HepG2 (cell line): ENCODE results near the gene INO80C. TPM values are rescaled to one million over a fixed set of nuclear protein-coding genes. Genes with fewer than 3 reads are reported as not detected.
A peak's percentile ranks its signal among the peaks of the same experiment; 100 is the strongest.

Experiments
- FOSL2 ChIP-seq: sonication (generic); formaldehyde crosslinking; IDR thresholded peaks from 2 replicates; pipeline ENCODE4 v1.4.0; 2020; ENCODE audit warnings: missing genetic modification reagents
- HMGXB3 ChIP-seq: sonication (generic); formaldehyde crosslinking; IDR thresholded peaks from 2 replicates; pipeline ENCODE4 v1.4.0; 2020; ENCODE audit warnings: missing genetic modification reagents, borderline replicate concordance
- KDM3A ChIP-seq: IDR thresholded peaks from 2 replicates; pipeline ENCODE4 v1.6.1; 2018; ENCODE audit warnings: low read depth, missing compliant biosample characterization
- MAZ ChIP-seq, 2 experiments: sonication (generic) in 1 of 2; formaldehyde crosslinking in 1 of 2; IDR thresholded peaks; 2 replicates each; pipeline versions ENCODE4 v1.5.0 to v1.6.1; 2012 to 2020; ENCODE audit warnings: low read depth in 2 of 2, mild to moderate bottlenecking in 2 of 2, borderline replicate concordance in 1 of 2, improper control_type of control experiment in 1 of 2, low read length in 1 of 2, missing genetic modification reagents in 1 of 2, moderate library complexity in 1 of 2
- POGK ChIP-seq: sonication (generic); formaldehyde crosslinking; conservative IDR thresholded peaks from 2 replicates; pipeline ENCODE4 v1.8.0; 2022; ENCODE audit warnings: mild to moderate bottlenecking, moderate library complexity, missing genetic modification reagents
- RELA ChIP-seq: sonication (generic); formaldehyde crosslinking; IDR thresholded peaks from 2 replicates; pipeline ENCODE4 v1.4.0; 2020; ENCODE audit warnings: missing genetic modification reagents
- SNAI1 ChIP-seq: sonication (generic); formaldehyde crosslinking; IDR thresholded peaks from 2 replicates; pipeline ENCODE4 v1.5.0; 2020; ENCODE audit warnings: mild to moderate bottlenecking, missing genetic modification reagents, borderline replicate concordance
- SNRNP70 ChIP-seq: fragments of 200-400 bp; formaldehyde crosslinking; IDR thresholded peaks from 2 replicates; pipeline ENCODE4 v1.6.1; 2017; ENCODE audit warnings: mild to moderate bottlenecking, low read depth, low read length, moderate library complexity
- ZBTB42 ChIP-seq: sonication (generic); formaldehyde crosslinking; IDR thresholded peaks from 2 replicates; pipeline ENCODE4 v1.5.0; 2020; ENCODE audit warnings: mild to moderate bottlenecking, missing genetic modification reagents
- ZNF407 ChIP-seq: sonication (generic); formaldehyde crosslinking; IDR thresholded peaks from one replicate; pipeline ENCODE4 v1.5.1; 2020; ENCODE audit warnings: mild to moderate bottlenecking, missing genetic modification reagents; ENCODE audit errors: not compliant biosample characterization
- ZSCAN31 ChIP-seq: sonication (generic); formaldehyde crosslinking; IDR thresholded peaks from 2 replicates; pipeline ENCODE4 v1.5.0; 2020; ENCODE audit warnings: low read depth, mild to moderate bottlenecking, missing genetic modification reagents
- polyA plus RNA-seq, 8 experiments: library from polyadenylated mRNA; depleted of rRNA in 3 of 8; stranded (reverse) in 7 of 8; unstranded in 1 of 8; fragments of >200 nt; fragmentation: Illumina TruSeq in 4 of 8; extraction: Trizol in 4 of 8; gene quantifications; 2 replicates each; pipeline versions ENCODE4 v1.2.1 to v1.2.3, GENCODE V29; 2011 to 2016; ENCODE audit warnings: low read depth in 4 of 8, missing spikeins in 1 of 8, mixed read lengths in 1 of 8; ENCODE audit not compliant: insufficient read depth in 1 of 8
- total RNA-seq, 5 experiments: library from RNA; depleted of rRNA; stranded (reverse); fragments of >200 nt; fragmentation: Illumina TruSeq; extraction: Trizol; gene quantifications; 2 replicates each; pipeline ENCODE4 v1.2.3, GENCODE V29; 2016; ENCODE audit warnings: low read depth in 1 of 5

Gene INO80C
- total and polyA plus RNA-seq, 2 of the 13 experiments (the other 11 are each of a cell fraction or from before 2014, with no cell fraction given) = 8.2 to 15.4 TPM

GRCh38 chr18:35458677-35459441 lies 38.9 kb downstream of the INO80C start (continued):
- TF ChIP-seq ZNF407 (no peak), SNRNP70 (no peak), POGK (CRISPR knock-in tag) (0 out of 2 replicates have a peak, but pooled peaks have one; percentile 40), ZBTB42 (CRISPR knock-in tag) (no peak), RELA (CRISPR knock-in tag) (peak; percentile 60; the same call in 1 of the 2 replicates), KDM3A (CRISPR knock-in tag) (no peak), MAZ (IDR thresholded peaks at IDR 0.05; ENCODE audit: borderline replicate concordance, low read depth, low read length) (no peak), MAZ (CRISPR knock-in tag; IDR thresholded peaks at IDR 0.05; ENCODE audit: low read depth) (peak; percentile 39; the same call in 1 of the 2 replicates), SNAI1 (CRISPR knock-in tag) (no peak), HMGXB3 (CRISPR knock-in tag) (0 out of 2 replicates have a peak, but pooled peaks have one; percentile 20), ZSCAN31 (CRISPR knock-in tag) (no peak), FOSL2 (CRISPR knock-in tag) (peak; percentile 100)
